DOHH2 (cell line): ENCODE results near the gene MB.
"Not testable (repeated sequence)": the region's sequence is repeated elsewhere in the genome, so short reads cannot be mapped to it uniquely, and the experiment has no call there.

ENCODE experiments used
- H3F3A ChIP-seq: fragments of 200-600 bp; sonication (generic), shearing (Covaris generic); 2 replicates; pipeline ENCODE4 v1.6.0; 2016; ENCODE audit warnings: antibody characterized with exemption, mild to moderate bottlenecking; ENCODE audit not compliant: control insufficient read depth, insufficient read depth
- H3K27ac ChIP-seq: fragments of 200-600 bp; sonication (generic); 2 replicates; pipeline ENCODE4 v1.5.1; 2014; ENCODE audit warnings: low read depth, mild to moderate bottlenecking, low read length, moderate library complexity
- H3K27me3 ChIP-seq: fragments of 200-600 bp; sonication (generic); 2 replicates; pipeline ENCODE4 v1.6.1; 2014; ENCODE audit warnings: mild to moderate bottlenecking, low read length, mixed read lengths; ENCODE audit not compliant: control insufficient read depth
- H3K36me3 ChIP-seq: fragments of 200-600 bp; sonication (generic); 2 replicates; pipeline ENCODE4 v1.6.1; 2014; ENCODE audit warnings: mild to moderate bottlenecking, low read length, moderate library complexity, mixed read lengths; ENCODE audit not compliant: control insufficient read depth
- H3K4me1 ChIP-seq: fragments of 200-600 bp; sonication (generic); 2 replicates; pipeline ENCODE4 v1.6.1; 2014; ENCODE audit warnings: mild to moderate bottlenecking, low read length, mixed read lengths; ENCODE audit not compliant: control insufficient read depth
- H3K4me2 ChIP-seq: fragments of 200-600 bp; sonication (generic); 2 replicates; pipeline ENCODE4 v1.6.0; 2014; ENCODE audit warnings: mild to moderate bottlenecking, low read length, moderate library complexity
- H3K4me3 ChIP-seq: fragments of 200-600 bp; sonication (generic); 2 replicates; pipeline ENCODE4 v1.5.1; 2014; ENCODE audit warnings: mild to moderate bottlenecking, low read length, mixed read lengths
- H3K79me2 ChIP-seq: fragments of 200-600 bp; sonication (generic); 2 replicates; pipeline ENCODE4 v1.6.1; 2014; ENCODE audit warnings: mild to moderate bottlenecking, low read length, mixed read lengths; ENCODE audit not compliant: control insufficient read depth
- H3K9me2 ChIP-seq: fragments of 200-600 bp; sonication (generic); replicated peaks from 2 replicates; pipeline ENCODE4 v1.6.1; 2014; ENCODE audit warnings: mild to moderate bottlenecking, low read length, mixed read lengths; ENCODE audit not compliant: control insufficient read depth
- H3K9me3 ChIP-seq: fragments of 200-600 bp; sonication (generic); 2 replicates; pipeline ENCODE4 v1.6.1; 2014; ENCODE audit warnings: antibody characterized with exemption, low read length, mixed read lengths; ENCODE audit not compliant: control insufficient read depth, insufficient read depth
- H4K20me1 ChIP-seq: fragments of 200-600 bp; sonication (generic); 2 replicates; pipeline ENCODE4 v1.6.0; 2014; ENCODE audit warnings: low read depth, mild to moderate bottlenecking, antibody characterized with exemption, low read length, moderate library complexity; ENCODE audit not compliant: control insufficient read depth, insufficient read depth
- EZH2phosphoT487 ChIP-seq: fragments of 200-600 bp; sonication (generic); IDR thresholded peaks from 2 replicates; pipeline ENCODE4 v1.6.1; 2017; ENCODE audit warnings: borderline replicate concordance, mild to moderate bottlenecking, antibody characterized with exemption, low read length, moderate library complexity, mixed read lengths
- TF ChIP-seq, protein P1 (sequence below): fragments of 200-600 bp; sonication (generic); IDR thresholded peaks from one replicate; pipeline ENCODE4 v1.5.1; 2014; ENCODE audit warnings: antibody characterized with exemption, mild to moderate bottlenecking, low read depth, low read length; ENCODE audit not compliant: poor library complexity, severe bottlenecking

MB gene

GRCh38 chr22:35624547-35624946 is 7.4 kb upstream of the MB start:
- Histone ChIP-seq H3K4me1 (peaks cover 11% of the 10 kb centered on the region), H3K36me3 (no peaks in the 10 kb centered on the region), H3K27me3 (no peaks in the 10 kb centered on the region), H3F3A (peaks cover 3% of the 10 kb centered on the region), H3K27ac (no peak overlapping the region), H3K4me2 (no peak overlapping the region), H4K20me1 (no peaks in the 10 kb centered on the region), H3K4me3 (no peak overlapping the region), H3K79me2 (no peaks in the 10 kb centered on the region), H3K9me3 (no peaks in the 10 kb centered on the region), H3K9me2 (no peaks in the 10 kb centered on the region)
- TF ChIP-seq, protein P1, sequence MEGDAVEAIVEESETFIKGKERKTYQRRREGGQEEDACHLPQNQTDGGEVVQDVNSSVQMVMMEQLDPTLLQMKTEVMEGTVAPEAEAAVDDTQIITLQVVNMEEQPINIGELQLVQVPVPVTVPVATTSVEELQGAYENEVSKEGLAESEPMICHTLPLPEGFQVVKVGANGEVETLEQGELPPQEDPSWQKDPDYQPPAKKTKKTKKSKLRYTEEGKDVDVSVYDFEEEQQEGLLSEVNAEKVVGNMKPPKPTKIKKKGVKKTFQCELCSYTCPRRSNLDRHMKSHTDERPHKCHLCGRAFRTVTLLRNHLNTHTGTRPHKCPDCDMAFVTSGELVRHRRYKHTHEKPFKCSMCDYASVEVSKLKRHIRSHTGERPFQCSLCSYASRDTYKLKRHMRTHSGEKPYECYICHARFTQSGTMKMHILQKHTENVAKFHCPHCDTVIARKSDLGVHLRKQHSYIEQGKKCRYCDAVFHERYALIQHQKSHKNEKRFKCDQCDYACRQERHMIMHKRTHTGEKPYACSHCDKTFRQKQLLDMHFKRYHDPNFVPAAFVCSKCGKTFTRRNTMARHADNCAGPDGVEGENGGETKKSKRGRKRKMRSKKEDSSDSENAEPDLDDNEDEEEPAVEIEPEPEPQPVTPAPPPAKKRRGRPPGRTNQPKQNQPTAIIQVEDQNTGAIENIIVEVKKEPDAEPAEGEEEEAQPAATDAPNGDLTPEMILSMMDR, result no peak
- TF ChIP-seq EZH2phosphoT487, result no peak

DNA sequence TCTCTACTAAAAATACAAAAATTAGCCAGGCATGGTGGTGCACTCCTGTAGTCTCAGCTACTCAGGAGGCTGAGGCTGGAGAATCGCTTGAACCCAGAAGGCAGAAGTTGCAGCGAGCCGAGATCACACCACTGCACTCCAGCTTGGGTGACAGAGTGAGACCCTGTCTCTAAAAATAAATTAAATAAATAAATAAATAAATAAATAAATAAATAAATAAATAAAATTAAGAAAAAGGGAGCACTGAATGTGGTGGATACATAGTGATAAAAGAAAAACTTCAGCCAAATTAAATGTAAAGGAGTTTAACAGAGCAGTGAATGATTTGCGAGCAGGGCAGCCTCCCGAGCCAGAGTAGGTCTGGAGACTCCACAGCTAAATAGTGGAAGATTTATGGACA is 6.8 kb upstream of the MB start:
- not testable (repeated sequence) for H3K79me2 ChIP-seq, H3K4me3 ChIP-seq, H3K4me2 ChIP-seq, H3K27ac ChIP-seq, H3K9me3 ChIP-seq, H3F3A ChIP-seq, H4K20me1 ChIP-seq, H3K36me3 ChIP-seq, H3K27me3 ChIP-seq, H3K9me2 ChIP-seq
- peaks cover 11% of the 10 kb centered on the region for H3K4me1 ChIP-seq

GRCh38 chr22:35622191-35622913 is 5.2 kb upstream of the MB start:
- Histone ChIP-seq H3K9me2 (no peaks in the 10 kb centered on the region), H3K79me2 (no peaks in the 10 kb centered on the region), H3K4me3 (no peak overlapping the region), H3K27ac (no peak overlapping the region), H3K27me3 (no peaks in the 10 kb centered on the region), H3F3A (no peaks in the 10 kb centered on the region), H3K4me1 (peaks cover 5% of the 10 kb centered on the region), H3K4me2 (no peak overlapping the region), H3K9me3 (no peaks in the 10 kb centered on the region), H4K20me1 (no peaks in the 10 kb centered on the region), H3K36me3 (no peaks in the 10 kb centered on the region)
- TF ChIP-seq, protein P1, result no peak

- Histone ChIP-seq H4K20me1 (no peaks in the 10 kb centered on the region), H3K9me3 (no peaks in the 10 kb centered on the region), H3K36me3 (no peaks in the 10 kb centered on the region), H3K79me2 (no peaks in the 10 kb centered on the region), H3K4me3 (no peak overlapping the region), H3K27ac (no peak overlapping the region), H3K4me2 (no peak overlapping the region), H3K4me1 (no peaks in the 10 kb centered on the region), H3F3A (no peaks in the 10 kb centered on the region), H3K9me2 (no peaks in the 10 kb centered on the region), H3K27me3 (no peaks in the 10 kb centered on the region; the same call in 1 of the 2 replicates)
- TF ChIP-seq, protein P1, result no peak
- no peak for TF ChIP-seq EZH2phosphoT487
These were observed 4.3 kb upstream of the MB start for GRCh38 chr22:35621451-35621850.
